Left lobe of liver (tissue), 2 donors: ENCODE measurements around the gene UMPS. TPM values are rescaled to one million over a fixed set of nuclear protein-coding genes. Genes with fewer than 3 reads are reported as not detected.
"Not testable (repeated sequence)": the region's sequence is repeated elsewhere in the genome, so short reads cannot be mapped to it uniquely, and the experiment has no call there.

Experiments
- ATAC-seq: fragments of 200-7000 bp; cut with Tn5 transposase; one replicate; pipeline ENCODE4 v1.9.1; 2020; ENCODE audit warnings: mild to moderate bottlenecking, moderate library complexity
- DNase-seq: peaks from one replicate; pipeline ENCODE4 v3.0.0-alpha.2; 2020; ENCODE audit warnings: low spot score
- total RNA-seq: library from RNA; stranded (reverse); gene quantifications from one replicate; pipeline ENCODE4 v1.2.1, GENCODE V29; 2021
- donor health status: DM: no; HTN: no; CAD: no; lungs with moderate emphysema.
- donor health status: DM: no; HTN: yes; CAD: no.

Gene UMPS
- total RNA-seq, 1 donor from 2014 or later: 20.8 TPM

- ATAC-seq (no peak), DNase-seq (no peak)
Measured at GRCh38 chr3:124777762-124778470, 47.7 kb downstream of the UMPS start.

- DNase-seq (no peak), ATAC-seq (peak; percentile 19)
Measured at GRCh38 chr3:124779116-124779515, 48.9 kb downstream of the UMPS start.

- DNase-seq: no peak
- no peak for ATAC-seq
Measured at GRCh38 chr3:124779751-124780191, 49.5 kb downstream of the UMPS start.

GRCh38 chr3:124780356-124780755, 50.1 kb downstream of the UMPS start:
- DNase-seq (no peak), ATAC-seq (peak; percentile 16)

- DNase-seq (peak; percentile 72), ATAC-seq (peak; percentile 87)
Measured at GRCh38 chr3:124780761-124781475, 50.7 kb downstream of the UMPS start.

GRCh38 chr3:124781476-124782376, 51.5 kb downstream of the UMPS start:
- no peak for ATAC-seq
- no peak for DNase-seq

GRCh38 chr3:124782377-124782712, 52.1 kb downstream of the UMPS start:
- not testable (repeated sequence) for ATAC-seq, DNase-seq

- DNase-seq: no peak
- no peak for ATAC-seq
Measured at GRCh38 chr3:124783696-124784095, 53.4 kb downstream of the UMPS start.

- DNase-seq (no peak), ATAC-seq (no peak)
Measured at GRCh38 chr3:124784686-124785382, 54.6 kb downstream of the UMPS start.

- ATAC-seq (no peak), DNase-seq (no peak)
Measured at GRCh38 chr3:124785973-124786372, 55.7 kb downstream of the UMPS start.

- DNase-seq (no peak), ATAC-seq (peak; percentile 61)
Measured at GRCh38 chr3:124786511-124787241, 56.4 kb downstream of the UMPS start.

GRCh38 chr3:124787476-124788195, 57.4 kb downstream of the UMPS start:
- DNase-seq (no peak), ATAC-seq (peak; percentile 51)

- DNase-seq (no peak), ATAC-seq (no peak)
Measured at GRCh38 chr3:124788254-124788745, 58.0 kb downstream of the UMPS start.

GRCh38 chr3:124789103-124789502, 58.9 kb downstream of the UMPS start:
- not testable (repeated sequence) for DNase-seq, ATAC-seq

- ATAC-seq: no peak
- DNase-seq: no peak
Measured at GRCh38 chr3:124791142-124791541, 60.9 kb downstream of the UMPS start.

- ATAC-seq: peak; percentile 24
- no peak for DNase-seq
Measured at GRCh38 chr3:124791639-124792151, 61.4 kb downstream of the UMPS start.

- ATAC-seq (no peak), DNase-seq (no peak)
Measured at GRCh38 chr3:124792341-124793040, 62.2 kb downstream of the UMPS start.

- no peak for ATAC-seq
- DNase-seq: no peak
Measured at GRCh38 chr3:124793054-124793739, 62.9 kb downstream of the UMPS start.
